Esophagus squamous epithelium (tissue), 5 donors: ENCODE data around the gene WFIKKN1. TPM values are rescaled to one million over a fixed set of nuclear protein-coding genes. Genes with fewer than 3 reads are reported as not detected.

Experiments used
- DNase-seq: peaks from one replicate; lab custom pipeline; 2025; lab: John Stamatoyannopoulos, UW
- H3K27ac ChIP-seq, 4 donors: fragments of 200-600 bp; sonication (generic); one replicate each; pipeline ENCODE4 v1.5.1; 2016 to 2019; ENCODE audit warnings: mild to moderate bottlenecking in 1 of 4
- H3K27me3 ChIP-seq, 4 donors: fragments of 200-600 bp; sonication (generic); 1 replicate in 3 of 4; 2 replicates in 1 of 4; pipeline versions ENCODE4 v1.5.1 to v1.6.0; 2017 to 2021; ENCODE audit warnings: antibody characterized with exemption in 1 of 4
- H3K36me3 ChIP-seq, 3 donors: fragments of 200-600 bp; sonication (generic); one replicate each; pipeline ENCODE4 v1.5.1; 2016 to 2019
- H3K4me1 ChIP-seq, 3 donors: fragments of 200-600 bp; sonication (generic); one replicate each; pipeline ENCODE4 v1.5.1; 2017 to 2019
- H3K4me3 ChIP-seq, 4 donors: fragments of 200-600 bp; sonication (generic); 1 replicate in 3 of 4; 2 replicates in 1 of 4; pipeline ENCODE4 v1.5.1; 2016 to 2019; ENCODE audit warnings: mild to moderate bottlenecking in 2 of 4, moderate library complexity in 1 of 4
- H3K9me3 ChIP-seq, 3 donors: fragments of 200-600 bp; sonication (generic); one replicate each; pipeline ENCODE4 v1.5.1; 2016 to 2019
- CTCF ChIP-seq, 6 experiments: fragments of 450-650 bp in 4 of 6; fragments of 200-600 bp in 2 of 6; sonication (generic) in 2 of 6; IDR thresholded peaks; one replicate each; pipeline ENCODE4 v1.5.1; 2016 to 2019; ENCODE audit warnings: antibody characterized with exemption in 6 of 6, mild to moderate bottlenecking in 4 of 6, moderate library complexity in 4 of 6
- POLR2A ChIP-seq, 4 donors: fragments of 450-650 bp; IDR thresholded peaks; one replicate each; pipeline ENCODE4 v1.6.1; 2017; ENCODE audit warnings: antibody characterized with exemption in 4 of 4, mild to moderate bottlenecking in 4 of 4, moderate library complexity in 3 of 4
- WGBS, 2 donors: methylation state at CpG; one replicate each; pipeline ENCODE4 v1.1.5; 2018; 5-methylcytosine and 5-hydroxymethylcytosine counted together
- intact Hi-C: fragments of 100-400 bp; cut with DNase I; formaldehyde crosslinking; loops from one replicate; pipeline ENCODE4 v1.15.0; 2022
- total RNA-seq, 4 donors: library from RNA; depleted of rRNA; stranded (reverse); fragments of >200 nt; gene quantifications; one replicate each; pipeline ENCODE4 v1.1.0, GENCODE V29; 2016
- donor health status: DM: yes; HTN: yes; CAD: no.

The WFIKKN1 gene
- total RNA-seq, 4 donors from 2014 or later: under 0.01 to 1.8 (median 0.29) TPM

GRCh38 chr16:661184-661821, 30.5 kb downstream of the WFIKKN1 start:
- intact Hi-C loops: loop anchor here (10.0 kb wide), 1 partner anchor 77 kb away; no protein-coding TSS in a partner anchor
- Histone ChIP-seq H3K9me3 (no peaks in the 10 kb centered on the region), H3K4me1 (peaks cover 10 to 18% (median 13%) of the 10 kb centered on the region in 3 donors), H3K36me3 (peaks cover 0 to 37% (median 5%) of the 10 kb centered on the region in 3 donors), H3K27ac (peak overlapping the region; percentile 11 to 79 (median 62)), H3K27me3 (no peaks in the 10 kb centered on the region), H3K4me3 (peak overlapping the region in 2 of 4 donors; percentile 25 to 59)
- WGBS, 2 donors: 40 to 80% methylated on average over 3 to 14 of the region's 35 CpGs
- TF ChIP-seq CTCF (IDR thresholded peaks at IDR 0.05) (no peak), POLR2A (IDR thresholded peaks at IDR 0.05) (no peak)
- no peak for DNase-seq

DNA sequence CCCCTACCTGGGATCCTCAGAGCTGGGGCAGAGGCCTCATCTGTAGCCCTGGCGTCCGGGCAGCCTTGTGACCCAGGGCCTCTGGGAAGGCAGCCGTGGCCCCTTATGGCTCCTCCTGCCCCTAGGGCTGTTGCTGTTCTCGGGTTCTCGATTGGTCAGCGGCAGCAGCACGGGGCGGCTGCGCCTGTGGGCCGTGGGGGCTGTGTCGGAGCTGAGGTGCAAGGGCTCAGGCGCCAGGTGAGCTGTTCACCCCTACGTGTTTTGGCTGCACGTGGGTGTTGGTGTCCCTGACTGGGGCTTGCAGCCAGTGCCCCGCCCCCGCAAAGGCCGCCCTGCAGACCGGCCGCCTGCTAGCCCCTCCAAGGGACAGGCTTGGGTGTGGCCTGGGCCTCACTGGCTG, 31.3 kb downstream of the WFIKKN1 start:
- no peak for TF ChIP-seq POLR2A (IDR thresholded peaks at IDR 0.05)
- no peak for TF ChIP-seq CTCF (IDR thresholded peaks at IDR 0.05)
- H3K27ac ChIP-seq: no peak overlapping the region
- intact Hi-C loops: loop anchor here (10.0 kb wide), 1 partner anchor 77 kb away; no protein-coding TSS in a partner anchor

DNA sequence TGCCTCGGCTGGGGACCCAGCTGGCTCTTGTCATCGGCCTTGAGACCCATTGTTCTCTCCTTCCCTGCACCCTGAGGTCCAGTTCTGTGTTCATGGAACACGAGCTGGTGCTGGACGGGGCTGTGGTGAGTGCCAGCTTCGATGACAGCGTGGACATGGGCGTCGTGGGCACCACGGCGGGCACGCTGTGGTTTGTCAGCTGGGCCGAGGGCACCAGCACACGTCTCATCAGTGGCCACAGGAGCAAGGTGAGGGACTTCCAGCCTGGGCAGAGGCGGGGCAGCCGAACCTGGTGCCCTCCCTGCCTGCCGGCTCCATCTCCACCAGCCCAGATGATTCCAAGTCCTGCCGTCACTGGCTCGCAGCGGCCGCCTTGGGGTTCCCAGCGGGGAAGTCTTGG, 31.8 kb downstream of the WFIKKN1 start:
- no peak for DNase-seq
- intact Hi-C loops: loop anchor here (10.0 kb wide), 1 partner anchor 78 kb away; no protein-coding TSS in a partner anchor
- TF ChIP-seq POLR2A (IDR thresholded peaks at IDR 0.05) (no peak), CTCF (IDR thresholded peaks at IDR 0.05) (no peak)

More for the DNA sequence above, 31.3 kb downstream of the WFIKKN1 start:
- no peak for DNase-seq
- Histone ChIP-seq H3K4me1 (peaks cover 11 to 23% (median 13%) of the 10 kb centered on the region in 3 donors), H3K36me3 (peaks cover 0 to 29% (median 0%) of the 10 kb centered on the region in 3 donors), H3K4me3 (no peak overlapping the region), H3K27me3 (no peaks in the 10 kb centered on the region), H3K9me3 (no peaks in the 10 kb centered on the region)
- no CpG with 5 or more reads among the region's 19 CpGs for WGBS, 2 donors

GRCh38 chr16:666572-666971, 35.8 kb downstream of the WFIKKN1 start:
- H3K4me3 ChIP-seq: no peak overlapping the region
- H3K9me3 ChIP-seq: no peaks in the 10 kb centered on the region
- no peaks in the 10 kb centered on the region for H3K27me3 ChIP-seq
- peaks cover 16 to 33% (median 17%) of the 10 kb centered on the region in 3 donors for H3K4me1 ChIP-seq
- H3K36me3 ChIP-seq: peaks cover 16 to 26% (median 19%) of the 10 kb centered on the region in 3 donors
- TF ChIP-seq POLR2A (IDR thresholded peaks at IDR 0.05) (no peak), CTCF (IDR thresholded peaks at IDR 0.05) (no peak)
- intact Hi-C loops: loop anchor here (10.0 kb wide), 1 partner anchor 82 kb away; no protein-coding TSS in a partner anchor
- 88% methylated on average over 4 of the region's 13 CpGs; no CpG with 5 or more reads in 1 of the 2 donors for WGBS, 2 donors
- DNase-seq: no peak
- no peak overlapping the region for H3K27ac ChIP-seq

More for the DNA sequence above, 31.8 kb downstream of the WFIKKN1 start:
- Histone ChIP-seq H3K27me3 (no peaks in the 10 kb centered on the region), H3K4me3 (no peak overlapping the region), H3K27ac (no peak overlapping the region), H3K9me3 (no peaks in the 10 kb centered on the region), H3K4me1 (peaks cover 16 to 28% (median 18%) of the 10 kb centered on the region in 3 donors), H3K36me3 (peaks cover 0 to 24% (median 0%) of the 10 kb centered on the region in 3 donors)
- WGBS, 2 donors: 94 to 100% methylated on average over 1 to 18 of the region's 21 CpGs
